Spleen (tissue), 7 donors: ENCODE results near the gene LRRC28.

Experiments
- POLR2A ChIP-seq, 3 donors: fragments of 450-650 bp; IDR thresholded peaks; one replicate each; pipeline ENCODE4 v1.5.1; 2017; ENCODE audit warnings: antibody characterized with exemption in 3 of 3, mild to moderate bottlenecking in 1 of 3
- TF ChIP-seq, protein P1 (sequence below), 11 experiments: fragments of 200-600 bp in 7 of 11; fragments of 450-650 bp in 4 of 11; sonication (generic) in 4 of 11; IDR thresholded peaks in 8 of 11; conservative IDR thresholded peaks in 3 of 11; 1 replicate in 7 of 11; 2 replicates in 4 of 11; pipeline versions ENCODE4 v1.4.0 to v1.8.0; 2016 to 2021; ENCODE audit warnings: antibody characterized with exemption in 11 of 11, inconsistent platforms in 4 of 11, mild to moderate bottlenecking in 1 of 11
- donor health status: DM: no; HTN: no; CAD: no; lungs with moderate emphysema.
- donor health status: DM: no; HTN: no; CAD: no.
- donor health status: DM: no; HTN: no; CAD: no.

DNA sequence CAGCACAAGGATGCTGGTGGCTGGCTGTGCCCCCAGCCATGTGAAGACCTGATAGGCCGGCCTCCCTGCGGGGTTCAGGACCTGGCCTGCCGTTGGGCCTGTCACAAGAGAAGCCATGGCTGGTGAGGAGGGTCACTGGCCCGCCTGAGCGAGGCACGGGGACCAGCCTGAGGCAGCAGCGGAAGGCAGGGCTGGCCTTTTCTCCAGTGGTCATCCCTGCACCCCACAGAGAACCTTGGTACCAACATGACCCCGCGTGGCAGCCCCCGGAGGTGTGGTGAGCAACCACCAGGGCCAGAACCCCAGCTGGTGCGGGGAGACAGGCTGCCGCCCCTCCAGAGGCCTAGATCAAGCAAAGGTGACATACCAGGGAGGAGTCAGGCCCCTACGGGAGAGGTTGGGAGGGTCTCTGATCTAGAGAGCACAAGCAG lies 180.4 kb downstream of the LRRC28 start:
- TF ChIP-seq, protein P1, sequence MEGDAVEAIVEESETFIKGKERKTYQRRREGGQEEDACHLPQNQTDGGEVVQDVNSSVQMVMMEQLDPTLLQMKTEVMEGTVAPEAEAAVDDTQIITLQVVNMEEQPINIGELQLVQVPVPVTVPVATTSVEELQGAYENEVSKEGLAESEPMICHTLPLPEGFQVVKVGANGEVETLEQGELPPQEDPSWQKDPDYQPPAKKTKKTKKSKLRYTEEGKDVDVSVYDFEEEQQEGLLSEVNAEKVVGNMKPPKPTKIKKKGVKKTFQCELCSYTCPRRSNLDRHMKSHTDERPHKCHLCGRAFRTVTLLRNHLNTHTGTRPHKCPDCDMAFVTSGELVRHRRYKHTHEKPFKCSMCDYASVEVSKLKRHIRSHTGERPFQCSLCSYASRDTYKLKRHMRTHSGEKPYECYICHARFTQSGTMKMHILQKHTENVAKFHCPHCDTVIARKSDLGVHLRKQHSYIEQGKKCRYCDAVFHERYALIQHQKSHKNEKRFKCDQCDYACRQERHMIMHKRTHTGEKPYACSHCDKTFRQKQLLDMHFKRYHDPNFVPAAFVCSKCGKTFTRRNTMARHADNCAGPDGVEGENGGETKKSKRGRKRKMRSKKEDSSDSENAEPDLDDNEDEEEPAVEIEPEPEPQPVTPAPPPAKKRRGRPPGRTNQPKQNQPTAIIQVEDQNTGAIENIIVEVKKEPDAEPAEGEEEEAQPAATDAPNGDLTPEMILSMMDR (IDR thresholded peaks at IDR 0.05 in 8 of 11, conservative IDR thresholded peaks at IDR 0.05 in 3 of 11) = no peak
- no peak for TF ChIP-seq POLR2A (IDR thresholded peaks at IDR 0.05)
